Sigmoid colon (tissue), 4 donors: ENCODE measurements around the gene RHBDL3.

ENCODE experiments used
- EP300 ChIP-seq, 4 donors: sonication (generic); formaldehyde crosslinking; IDR thresholded peaks; one replicate each; pipeline ENCODE4 v1.6.1; 2017; ENCODE audit warnings: antibody characterized with exemption in 4 of 4
- POLR2A ChIP-seq, 2 donors: fragments of 450-650 bp; IDR thresholded peaks; one replicate each; pipeline ENCODE4 v1.6.1; 2016; ENCODE audit warnings: antibody characterized with exemption in 2 of 2, mild to moderate bottlenecking in 2 of 2, moderate library complexity in 2 of 2
- POLR2AphosphoS5 ChIP-seq, 4 donors: sonication (generic); formaldehyde crosslinking; IDR thresholded peaks; one replicate each; pipeline ENCODE4 v1.6.1; 2017; ENCODE audit warnings: antibody characterized with exemption in 4 of 4
- TF ChIP-seq, protein P1 (sequence below), 4 experiments: fragments of 450-650 bp in 3 of 4; fragments of 200-600 bp in 1 of 4; IDR thresholded peaks; one replicate each; pipeline ENCODE4 v1.5.1; 2016 to 2019; ENCODE audit warnings: antibody characterized with exemption in 4 of 4, mild to moderate bottlenecking in 3 of 4, moderate library complexity in 2 of 4

DNA sequence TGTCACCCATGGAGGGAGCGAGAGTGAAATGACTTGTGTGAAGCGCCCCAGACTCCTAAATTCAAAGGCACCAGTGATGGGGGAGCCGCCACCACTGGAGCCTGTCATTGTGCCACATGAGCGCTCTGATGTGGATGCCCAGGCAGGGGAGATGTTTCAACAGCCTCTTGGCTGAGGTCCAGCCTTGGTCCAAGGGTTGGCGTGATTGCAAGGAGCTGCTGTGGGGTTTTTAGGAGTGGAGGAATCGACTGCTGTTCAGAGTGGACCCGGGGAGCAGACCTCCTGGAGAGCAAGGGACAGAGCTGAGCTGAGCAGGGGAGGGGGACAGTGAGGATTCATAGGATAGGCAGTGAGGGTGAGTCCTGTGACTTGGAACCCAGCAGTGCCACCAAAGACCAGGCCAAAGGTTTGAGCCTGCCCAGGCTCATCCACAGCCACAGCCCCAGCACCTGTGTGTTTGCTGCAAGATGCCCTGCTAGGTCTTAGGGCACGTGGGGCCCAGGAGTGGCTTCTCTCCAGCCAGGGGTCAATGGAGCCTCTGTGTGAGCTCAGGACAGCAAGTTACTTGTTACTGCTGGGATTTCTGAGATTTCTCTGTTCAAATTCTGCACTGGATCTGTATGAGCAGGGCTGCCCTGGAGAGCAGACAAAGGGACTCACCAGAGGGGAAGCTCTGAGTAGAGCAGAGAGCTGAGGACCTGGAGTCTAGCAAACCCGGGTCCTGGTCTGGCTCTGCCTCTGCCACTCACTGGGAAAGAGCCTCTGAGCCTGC is 20.3 kb downstream of the RHBDL3 start:
- TF ChIP-seq, protein P1, sequence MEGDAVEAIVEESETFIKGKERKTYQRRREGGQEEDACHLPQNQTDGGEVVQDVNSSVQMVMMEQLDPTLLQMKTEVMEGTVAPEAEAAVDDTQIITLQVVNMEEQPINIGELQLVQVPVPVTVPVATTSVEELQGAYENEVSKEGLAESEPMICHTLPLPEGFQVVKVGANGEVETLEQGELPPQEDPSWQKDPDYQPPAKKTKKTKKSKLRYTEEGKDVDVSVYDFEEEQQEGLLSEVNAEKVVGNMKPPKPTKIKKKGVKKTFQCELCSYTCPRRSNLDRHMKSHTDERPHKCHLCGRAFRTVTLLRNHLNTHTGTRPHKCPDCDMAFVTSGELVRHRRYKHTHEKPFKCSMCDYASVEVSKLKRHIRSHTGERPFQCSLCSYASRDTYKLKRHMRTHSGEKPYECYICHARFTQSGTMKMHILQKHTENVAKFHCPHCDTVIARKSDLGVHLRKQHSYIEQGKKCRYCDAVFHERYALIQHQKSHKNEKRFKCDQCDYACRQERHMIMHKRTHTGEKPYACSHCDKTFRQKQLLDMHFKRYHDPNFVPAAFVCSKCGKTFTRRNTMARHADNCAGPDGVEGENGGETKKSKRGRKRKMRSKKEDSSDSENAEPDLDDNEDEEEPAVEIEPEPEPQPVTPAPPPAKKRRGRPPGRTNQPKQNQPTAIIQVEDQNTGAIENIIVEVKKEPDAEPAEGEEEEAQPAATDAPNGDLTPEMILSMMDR (IDR thresholded peaks at IDR 0.05), result no peak
- no peak for TF ChIP-seq POLR2A (IDR thresholded peaks at IDR 0.05)
- no peak for TF ChIP-seq POLR2AphosphoS5 (IDR thresholded peaks at IDR 0.05)
- no peak for TF ChIP-seq EP300 (IDR thresholded peaks at IDR 0.05)
